ENCODE results near the gene WRAP53.

Gene WRAP53

DNA sequence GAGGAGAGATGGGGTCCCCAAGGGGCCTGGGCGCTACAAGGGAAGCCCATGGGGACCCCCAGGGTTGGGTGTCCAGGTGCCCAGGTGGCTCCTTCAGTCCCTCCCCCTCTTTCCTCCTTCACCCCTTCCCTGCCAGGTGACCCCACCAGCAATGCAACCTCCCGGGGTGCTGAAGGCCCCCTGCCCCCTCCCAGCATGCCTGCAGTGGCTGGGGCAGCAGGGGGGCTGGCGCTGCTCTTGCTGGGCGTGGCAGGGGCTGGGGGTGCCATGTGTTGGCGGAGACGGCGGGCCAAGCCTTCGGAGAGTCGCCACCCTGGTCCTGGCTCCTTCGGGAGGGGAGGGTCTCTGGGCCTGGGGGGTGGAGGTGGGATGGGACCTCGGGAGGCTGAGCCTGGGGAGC, 20.8 kb downstream of the WRAP53 start:
- no peak for DNase-seq (ENCODE audit: low read depth)

- no peak for DNase-seq (ENCODE audit: low read depth)
Measured at GRCh38 chr17:7710301-7710700, 22.0 kb downstream of the WRAP53 start.

DNA sequence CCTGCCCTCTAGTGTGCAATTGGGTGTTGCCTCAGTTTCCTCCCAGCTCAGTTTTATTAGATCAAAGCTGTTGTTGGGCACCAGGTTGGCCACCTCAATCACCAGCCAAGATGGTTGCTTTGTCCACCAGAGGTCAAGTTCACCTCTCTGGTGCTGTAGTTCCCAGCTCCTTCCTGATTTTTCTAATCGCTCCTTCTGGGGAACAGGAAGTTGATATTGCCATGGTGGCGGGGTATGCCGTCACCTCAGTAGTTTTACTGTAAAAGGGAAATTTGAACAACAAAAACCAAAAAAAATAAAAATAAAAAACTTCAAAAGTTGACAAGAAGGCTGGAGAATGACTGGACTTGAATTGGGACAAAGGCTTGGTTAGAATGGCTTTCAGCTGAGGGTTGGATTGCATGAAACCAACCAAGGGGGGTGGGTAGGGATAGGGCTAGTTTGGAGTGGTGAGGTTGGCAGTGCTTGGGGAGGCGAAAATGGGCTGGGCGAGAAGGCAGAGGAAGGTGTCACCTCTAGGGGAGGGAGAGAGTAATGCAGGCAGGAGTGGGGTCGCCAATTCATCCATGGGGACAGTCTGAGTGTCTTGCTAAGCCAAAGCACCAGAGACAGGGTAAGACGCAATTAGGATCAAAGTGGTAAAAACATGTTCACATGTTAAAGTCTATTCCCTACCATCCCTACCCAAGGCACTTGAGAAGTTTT, 22.9 kb downstream of the WRAP53 start:
- DNase-seq (ENCODE audit: low read depth) = no peak

DNA sequence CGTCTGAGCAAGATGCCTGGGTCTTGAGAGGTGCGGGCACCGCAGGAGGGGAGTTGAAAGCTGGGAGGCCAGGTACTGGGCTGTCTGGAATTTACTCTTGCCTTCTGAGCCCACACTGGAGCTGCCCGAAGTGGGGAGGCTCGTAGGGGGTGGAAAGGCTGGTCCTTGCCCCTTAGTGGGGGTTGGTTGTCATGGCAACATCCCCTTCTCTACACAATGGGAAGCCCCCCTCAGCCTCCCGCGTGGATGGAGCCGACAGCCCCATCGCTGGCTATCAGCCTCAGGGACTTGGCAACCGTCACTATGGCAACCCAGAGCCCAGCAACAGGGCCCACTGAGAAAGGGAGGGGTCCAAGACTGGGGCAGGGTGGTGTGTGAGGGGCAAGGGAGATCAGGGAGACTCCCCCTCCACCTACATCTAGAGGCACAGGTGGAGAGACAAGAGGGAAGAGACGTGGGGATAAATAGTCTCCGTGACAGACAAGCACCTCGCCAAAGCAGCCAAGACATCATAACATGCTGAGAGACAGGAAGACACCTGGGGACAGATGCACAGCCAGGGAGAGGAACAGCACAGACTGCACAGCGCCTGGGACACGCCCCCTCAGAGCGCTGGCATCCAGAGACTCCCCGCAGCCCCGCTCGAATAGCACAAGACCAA, 24.0 kb downstream of the WRAP53 start:
- DNase-seq (ENCODE audit: low read depth) = no peak

DNA sequence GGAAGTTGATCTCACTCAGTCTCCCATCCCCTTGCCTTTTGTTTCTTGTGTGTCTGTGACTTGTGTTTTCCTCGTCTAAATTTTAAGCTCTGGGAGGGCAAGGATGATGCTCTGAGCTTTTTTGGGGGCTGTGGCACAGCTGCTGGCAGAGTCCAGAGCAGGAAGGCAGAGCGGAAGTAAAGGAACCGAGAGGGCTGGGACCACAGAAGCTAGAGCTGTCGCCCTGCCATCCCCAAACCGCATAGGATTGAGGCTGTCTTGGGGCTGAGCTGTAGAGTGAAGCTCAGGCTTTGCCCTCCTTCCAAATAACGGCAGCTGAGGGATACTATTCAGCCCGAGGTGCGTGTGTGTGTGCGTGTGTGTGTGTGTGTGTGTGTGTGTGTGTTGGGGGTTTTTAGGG, 25.5 kb downstream of the WRAP53 start:
- no peak for DNase-seq (ENCODE audit: low read depth)

DNA sequence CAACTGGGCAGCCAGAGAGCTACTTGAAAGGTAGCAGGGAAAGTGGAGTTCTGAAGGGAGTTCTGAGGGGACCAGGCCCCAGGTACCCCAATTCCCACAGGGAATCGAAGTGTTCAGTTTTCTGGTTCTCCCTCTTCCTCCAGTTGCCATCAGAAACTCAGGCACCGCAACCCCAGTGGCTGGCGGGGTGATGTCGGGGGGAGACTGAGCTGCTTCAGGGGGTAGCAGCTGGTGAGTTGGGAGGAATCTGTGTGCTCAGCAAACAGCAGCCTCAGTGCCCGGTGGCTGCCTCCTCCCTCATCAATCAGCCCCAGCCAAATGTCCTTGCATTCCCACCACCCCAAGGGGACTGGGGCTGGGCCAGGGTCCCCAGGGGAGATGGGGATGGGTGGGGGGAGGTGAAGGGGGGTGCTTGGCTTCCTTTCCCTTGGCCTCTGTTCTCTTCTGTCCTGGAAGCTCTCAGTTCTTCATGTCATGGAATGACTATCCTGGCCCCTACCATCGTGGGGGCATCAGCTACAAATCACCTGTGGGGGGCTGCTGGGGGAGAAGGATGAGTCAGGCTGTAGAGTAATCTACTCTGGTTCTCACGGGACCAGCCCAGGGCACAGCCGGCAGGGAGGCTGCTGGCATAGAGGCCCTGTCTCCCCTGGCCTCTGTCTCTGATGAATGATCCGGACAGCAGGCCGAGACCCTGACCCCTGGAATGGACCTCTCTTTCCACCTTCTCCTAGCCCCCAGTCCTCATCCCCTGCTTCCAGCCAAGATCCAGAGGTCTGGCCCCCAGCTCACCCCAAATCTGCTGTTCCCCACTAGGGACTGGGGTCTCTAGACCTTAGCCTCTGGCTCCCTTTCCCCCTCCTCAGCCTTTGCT, 26.7 kb downstream of the WRAP53 start:
- no peak for DNase-seq (ENCODE audit: low read depth)

- no peak for DNase-seq (ENCODE audit: low read depth)
Measured at GRCh38 chr17:7715936-7716886, 27.9 kb downstream of the WRAP53 start.

GRCh38 chr17:7716901-7717755, 28.9 kb downstream of the WRAP53 start, which contains the start of gene DNAH2:
TSS of gene DNAH2 (plus strand) at chr17:7717744. CDS start at chr17:7719735, 1,991 bp downstream.
- DNase-seq (ENCODE audit: low read depth) = no peak

DNA sequence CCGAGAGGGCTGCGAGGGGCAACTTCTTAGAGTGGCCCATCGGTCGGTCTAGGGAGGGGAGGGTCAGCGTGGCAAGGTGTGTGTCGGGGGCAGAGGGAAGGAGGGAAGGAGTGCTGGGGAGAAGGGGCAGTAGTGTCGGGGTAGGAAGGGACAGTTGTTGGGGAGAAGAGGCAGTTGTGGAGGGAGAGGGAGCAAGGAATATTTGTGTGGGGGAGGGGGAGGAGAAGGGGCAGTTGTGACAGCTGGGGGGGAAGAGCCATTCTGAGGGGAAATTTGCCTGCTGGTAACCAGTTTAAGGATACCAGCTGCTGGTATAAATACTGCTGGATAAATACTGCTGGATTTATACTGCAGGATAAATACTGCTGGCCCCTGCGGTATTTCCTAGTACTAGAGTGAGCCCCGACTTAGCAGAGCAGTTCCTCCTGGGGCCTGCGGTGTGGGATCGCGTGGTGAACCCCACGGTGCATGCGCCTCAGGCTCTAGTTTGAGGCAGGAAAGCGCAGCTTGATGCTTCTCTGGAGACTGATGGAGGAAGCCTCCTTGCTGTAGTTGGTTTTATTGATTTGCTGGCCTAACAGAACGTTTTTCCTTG, 29.6 kb downstream of the WRAP53 start:
- DNase-seq (ENCODE audit: low read depth) = no peak

- no peak for DNase-seq (ENCODE audit: low read depth)
Measured at GRCh38 chr17:7719661-7720060, 31.4 kb downstream of the WRAP53 start.

- DNase-seq (ENCODE audit: low read depth) = no peak
Measured at GRCh38 chr17:7720125-7720524, 31.8 kb downstream of the WRAP53 start.

DNA sequence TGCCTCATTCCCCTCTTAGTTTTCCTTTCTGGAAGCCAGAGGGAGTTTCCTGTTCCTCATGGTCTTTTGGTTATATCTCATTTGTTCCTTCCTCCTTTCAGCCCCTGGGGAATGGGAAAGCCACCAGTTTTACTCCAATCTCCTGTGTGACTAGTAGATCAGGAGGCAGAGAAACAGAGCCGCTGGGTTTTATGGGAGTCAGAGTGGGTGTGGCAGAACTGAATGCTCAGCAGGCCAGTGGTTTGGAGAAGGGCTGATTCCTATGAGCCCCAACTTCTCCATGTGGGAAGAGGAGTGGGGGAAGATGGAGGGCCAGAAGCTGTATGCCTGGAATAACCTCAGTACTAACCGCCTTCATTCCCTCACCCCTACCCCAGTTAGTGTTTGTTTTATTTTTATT, 33.3 kb downstream of the WRAP53 start:
- no peak for DNase-seq (ENCODE audit: low read depth)

DNA sequence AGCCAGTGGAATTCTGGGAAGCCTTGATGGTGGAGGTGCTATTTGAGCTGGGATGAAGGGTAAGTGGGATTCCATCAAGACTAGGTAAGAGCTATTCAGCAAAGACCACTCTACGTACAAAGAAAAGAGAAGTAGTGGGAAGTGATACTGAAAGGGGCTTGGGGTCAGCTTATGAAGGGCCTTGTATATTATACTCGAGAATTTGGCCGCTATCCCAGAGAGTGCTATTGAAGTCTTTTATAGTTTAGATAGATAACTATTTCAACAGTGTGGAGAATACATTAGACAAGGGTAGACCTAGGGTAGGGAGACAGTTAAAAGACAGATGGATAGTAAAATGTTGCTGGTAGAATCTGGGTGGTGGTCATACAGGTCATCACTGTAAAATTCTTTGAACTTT, 39.6 kb downstream of the WRAP53 start:
- DNase-seq (ENCODE audit: low read depth) = no peak

- no peak for DNase-seq (ENCODE audit: low read depth)
Measured at GRCh38 chr17:7729816-7730215, 41.5 kb downstream of the WRAP53 start.

- DNase-seq (ENCODE audit: low read depth) = no peak
Measured at GRCh38 chr17:7732981-7733539, 44.8 kb downstream of the WRAP53 start.

- DNase-seq (ENCODE audit: low read depth) = no peak
Measured at GRCh38 chr17:7737601-7738000, 49.3 kb downstream of the WRAP53 start.

DNA sequence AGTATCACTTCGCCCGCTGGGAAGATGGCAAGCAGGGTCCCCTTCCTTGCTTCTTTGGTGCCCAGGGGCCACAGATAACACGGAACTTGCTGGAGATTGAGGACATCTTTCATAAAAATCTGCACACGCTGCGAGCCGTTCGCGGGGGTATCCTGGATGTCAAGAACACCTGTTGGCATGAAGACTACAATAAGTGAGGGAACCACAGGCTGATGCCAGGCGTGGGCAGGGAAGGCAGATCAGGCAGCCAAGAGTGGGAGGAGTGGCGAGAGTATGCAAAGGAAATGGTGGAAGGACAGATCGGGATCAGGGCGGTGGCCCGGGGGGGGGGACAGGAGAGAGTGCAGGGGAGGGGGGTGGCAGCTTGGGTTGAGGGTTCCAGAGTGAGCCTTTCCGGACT, 51.5 kb downstream of the WRAP53 start:
- DNase-seq (ENCODE audit: low read depth) = no peak

DNA sequence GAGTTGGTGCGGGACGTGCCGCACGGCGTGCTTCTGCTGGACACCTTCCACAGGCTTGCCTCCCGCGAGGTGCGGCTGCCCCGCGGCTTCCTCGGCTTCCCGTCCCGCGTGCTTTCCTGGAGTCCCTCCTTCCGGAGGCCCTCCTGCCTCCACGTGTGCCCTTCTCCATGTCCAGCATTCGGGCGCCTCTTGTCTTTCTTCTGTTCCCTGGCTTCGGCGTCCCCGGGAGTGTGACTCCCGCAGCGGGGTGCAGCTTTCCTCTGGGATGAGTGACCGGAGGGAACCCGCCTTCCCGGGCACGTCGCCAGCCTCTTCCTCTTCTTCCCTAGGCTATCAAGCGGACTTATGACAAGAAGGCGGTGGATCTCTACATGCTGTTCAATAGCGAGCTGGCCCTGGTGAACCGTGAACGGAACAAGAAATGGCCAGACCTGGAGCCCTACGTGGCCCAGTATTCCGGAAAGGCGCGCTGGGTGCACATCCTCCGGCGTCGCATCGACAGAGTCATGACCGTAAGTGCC, 52.3 kb downstream of the WRAP53 start:
- DNase-seq (ENCODE audit: low read depth) = no peak

GRCh38 chr17:7742729-7743128, 54.5 kb downstream of the WRAP53 start:
- DNase-seq (ENCODE audit: low read depth) = no peak

DNA sequence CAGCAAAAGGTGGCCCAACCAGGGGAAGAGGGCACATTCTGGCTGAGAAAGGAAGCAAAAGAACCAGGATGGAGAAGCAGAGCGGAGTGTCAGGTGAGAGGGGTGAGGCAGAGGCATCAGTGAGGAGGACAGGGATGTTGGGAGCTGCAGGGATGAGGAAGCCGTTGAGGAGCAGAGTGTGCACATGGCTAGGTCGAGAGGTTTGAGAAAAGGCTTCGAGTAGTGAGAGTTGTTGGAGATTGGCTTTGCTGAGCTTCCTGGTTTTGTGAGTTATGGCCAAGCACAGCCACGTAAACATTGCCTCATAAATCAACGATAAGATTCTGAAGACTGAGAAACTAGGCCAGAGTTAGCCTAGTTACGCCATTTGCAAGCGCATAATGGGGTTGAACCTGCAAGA, 56.1 kb downstream of the WRAP53 start:
- DNase-seq (ENCODE audit: low read depth) = no peak
